ENCODE results near the gene SMAD2.

Gene SMAD2

GRCh38 chr18:47932190-47932589 lies 1.7 kb upstream of the SMAD2 start:
- no peak for ATAC-seq

DNA sequence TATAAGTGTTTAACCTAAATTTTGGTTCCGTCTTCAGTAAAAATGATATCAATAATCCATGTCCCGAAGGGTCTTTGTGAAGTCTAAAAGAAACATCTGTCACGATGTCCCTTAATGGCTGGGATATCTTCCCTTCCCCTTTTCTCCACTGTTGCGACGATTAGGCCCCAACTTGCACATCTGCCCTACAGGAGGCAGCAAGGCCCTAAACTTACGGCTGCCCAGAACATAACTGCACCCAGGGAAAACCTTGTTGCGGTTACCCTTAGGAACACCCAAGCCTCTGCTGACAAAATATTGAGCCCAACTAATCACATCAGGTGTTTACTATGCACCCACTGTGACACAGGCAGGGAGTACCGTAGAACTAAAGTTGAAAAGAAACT lies 1.3 kb upstream of the SMAD2 start:
- ATAC-seq, result no peak
- TF ChIP-seq PATZ1 (CRISPR knock-in tag; IDR thresholded peaks at IDR 0.05; ENCODE audit: borderline replicate concordance) (no peak), GLIS3 (CRISPR knock-in tag; IDR thresholded peaks at IDR 0.05) (no peak), ZFP3 (CRISPR knock-in tag; IDR thresholded peaks at IDR 0.05) (no peak), TCF4 (CRISPR knock-in tag; IDR thresholded peaks at IDR 0.05; ENCODE audit: borderline replicate concordance) (no peak), ARNTL (CRISPR knock-in tag; IDR thresholded peaks at IDR 0.05; ENCODE audit: borderline replicate concordance, low read depth) (no peak), OSR1 (CRISPR knock-in tag; IDR thresholded peaks at IDR 0.05) (no peak), SNAI2 (CRISPR knock-in tag; IDR thresholded peaks at IDR 0.05) (no peak), CSDC2 (CRISPR knock-in tag; IDR thresholded peaks at IDR 0.05) (no peak), ISL1 (CRISPR knock-in tag; IDR thresholded peaks at IDR 0.05) (no peak), POU6F1 (CRISPR knock-in tag; IDR thresholded peaks at IDR 0.05; ENCODE audit: borderline replicate concordance, low read depth) (no peak), BACH2 (CRISPR knock-in tag; IDR thresholded peaks at IDR 0.05; ENCODE audit: borderline replicate concordance) (no peak), TOX (CRISPR knock-in tag; IDR thresholded peaks at IDR 0.05; ENCODE audit: borderline replicate concordance) (no peak), CREB5 (CRISPR knock-in tag; IDR thresholded peaks at IDR 0.05; ENCODE audit: low read depth) (no peak), ZNF565 (CRISPR knock-in tag; conservative IDR thresholded peaks at IDR 0.05; ENCODE audit: low read depth) (no peak), ZFP30 (CRISPR knock-in tag; IDR thresholded peaks at IDR 0.05) (no peak), RARB (CRISPR knock-in tag; IDR thresholded peaks at IDR 0.05) (no peak), ZNF8 (CRISPR knock-in tag; IDR thresholded peaks at IDR 0.05) (no peak)
- TF ChIP-seq, protein P1, sequence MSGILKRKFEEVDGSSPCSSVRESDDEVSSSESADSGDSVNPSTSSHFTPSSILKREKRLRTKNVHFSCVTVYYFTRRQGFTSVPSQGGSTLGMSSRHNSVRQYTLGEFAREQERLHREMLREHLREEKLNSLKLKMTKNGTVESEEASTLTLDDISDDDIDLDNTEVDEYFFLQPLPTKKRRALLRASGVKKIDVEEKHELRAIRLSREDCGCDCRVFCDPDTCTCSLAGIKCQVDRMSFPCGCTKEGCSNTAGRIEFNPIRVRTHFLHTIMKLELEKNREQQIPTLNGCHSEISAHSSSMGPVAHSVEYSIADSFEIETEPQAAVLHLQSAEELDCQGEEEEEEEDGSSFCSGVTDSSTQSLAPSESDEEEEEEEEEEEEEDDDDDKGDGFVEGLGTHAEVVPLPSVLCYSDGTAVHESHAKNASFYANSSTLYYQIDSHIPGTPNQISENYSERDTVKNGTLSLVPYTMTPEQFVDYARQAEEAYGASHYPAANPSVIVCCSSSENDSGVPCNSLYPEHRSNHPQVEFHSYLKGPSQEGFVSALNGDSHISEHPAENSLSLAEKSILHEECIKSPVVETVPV (CRISPR knock-in tag; IDR thresholded peaks at IDR 0.05), result no peak

More at GRCh38 chr18:47932190-47932589, 1.7 kb upstream of the SMAD2 start:
- TF ChIP-seq ZC3H10 (CRISPR knock-in tag; IDR thresholded peaks at IDR 0.05), result no peak
- TF ChIP-seq CSDC2 (CRISPR knock-in tag; IDR thresholded peaks at IDR 0.05), result no peak
- no peak for TF ChIP-seq SNAI2 (CRISPR knock-in tag; IDR thresholded peaks at IDR 0.05)

DNA sequence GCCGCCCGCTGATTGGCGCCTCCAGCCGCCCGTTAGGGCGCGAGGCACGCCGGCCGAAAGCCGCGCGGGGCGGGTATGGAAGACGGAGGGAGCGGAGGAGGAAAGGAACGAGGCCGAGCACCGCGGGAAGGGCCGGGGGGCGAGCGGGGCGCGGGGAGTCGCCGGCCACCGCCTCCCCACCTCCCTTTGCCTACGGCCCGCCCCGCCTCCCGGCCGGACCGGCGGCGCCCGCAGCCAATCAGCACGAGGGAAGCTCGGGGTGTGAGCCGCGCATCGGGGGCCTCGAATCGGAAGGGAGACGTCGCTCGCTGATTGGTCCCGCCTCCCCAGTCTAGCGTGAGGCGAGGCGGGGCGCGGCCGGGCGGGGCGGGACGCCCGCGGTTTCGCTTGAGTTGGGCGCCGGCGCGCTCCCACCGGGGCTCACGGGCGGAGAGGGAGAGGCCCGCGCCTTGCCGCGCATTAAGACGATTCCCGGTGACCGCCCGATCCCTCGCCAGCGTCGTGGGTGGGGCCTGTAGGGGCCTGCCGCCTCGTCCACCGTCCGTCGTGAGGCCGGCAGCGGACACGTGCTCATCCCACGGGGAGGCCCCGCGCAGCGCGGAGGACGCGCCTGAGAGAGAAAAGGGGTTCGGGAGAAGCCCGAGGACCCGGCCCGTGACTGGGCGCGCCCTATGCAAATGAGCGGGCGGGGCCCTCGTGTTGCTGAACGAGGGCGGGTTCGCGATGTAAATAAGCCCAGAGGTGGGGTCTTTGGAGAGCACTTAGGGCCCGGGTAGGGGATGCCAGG lies 665 bp upstream of the SMAD2 start:
- ATAC-seq, result peak; percentile 94
- TF ChIP-seq CSDC2 (CRISPR knock-in tag; IDR thresholded peaks at IDR 0.05) (0 out of 2 replicates have a peak, but pooled peaks have one; percentile 77), ZNF8 (CRISPR knock-in tag; IDR thresholded peaks at IDR 0.05) (no peak), BACH2 (CRISPR knock-in tag; IDR thresholded peaks at IDR 0.05; ENCODE audit: borderline replicate concordance) (no peak), ZNF565 (CRISPR knock-in tag; conservative IDR thresholded peaks at IDR 0.05; ENCODE audit: low read depth) (no peak), POU6F1 (CRISPR knock-in tag; IDR thresholded peaks at IDR 0.05; ENCODE audit: borderline replicate concordance, low read depth) (no peak), ARNTL (CRISPR knock-in tag; IDR thresholded peaks at IDR 0.05; ENCODE audit: borderline replicate concordance, low read depth) (0 out of 2 replicates have a peak, but pooled peaks have one; percentile 39), ISL1 (CRISPR knock-in tag; IDR thresholded peaks at IDR 0.05) (no peak), TCF4 (CRISPR knock-in tag; IDR thresholded peaks at IDR 0.05; ENCODE audit: borderline replicate concordance) (no peak), PATZ1 (CRISPR knock-in tag; IDR thresholded peaks at IDR 0.05; ENCODE audit: borderline replicate concordance) (no peak), ZFP3 (CRISPR knock-in tag; IDR thresholded peaks at IDR 0.05) (peak; percentile 59; the same call in 1 of the 2 replicates), ZNF70 (CRISPR knock-in tag; IDR thresholded peaks at IDR 0.05) (no peak), OSR1 (CRISPR knock-in tag; IDR thresholded peaks at IDR 0.05) (no peak), PPARA (CRISPR knock-in tag; IDR thresholded peaks at IDR 0.05; ENCODE audit: borderline replicate concordance) (no peak)
- TF ChIP-seq, protein P2, sequence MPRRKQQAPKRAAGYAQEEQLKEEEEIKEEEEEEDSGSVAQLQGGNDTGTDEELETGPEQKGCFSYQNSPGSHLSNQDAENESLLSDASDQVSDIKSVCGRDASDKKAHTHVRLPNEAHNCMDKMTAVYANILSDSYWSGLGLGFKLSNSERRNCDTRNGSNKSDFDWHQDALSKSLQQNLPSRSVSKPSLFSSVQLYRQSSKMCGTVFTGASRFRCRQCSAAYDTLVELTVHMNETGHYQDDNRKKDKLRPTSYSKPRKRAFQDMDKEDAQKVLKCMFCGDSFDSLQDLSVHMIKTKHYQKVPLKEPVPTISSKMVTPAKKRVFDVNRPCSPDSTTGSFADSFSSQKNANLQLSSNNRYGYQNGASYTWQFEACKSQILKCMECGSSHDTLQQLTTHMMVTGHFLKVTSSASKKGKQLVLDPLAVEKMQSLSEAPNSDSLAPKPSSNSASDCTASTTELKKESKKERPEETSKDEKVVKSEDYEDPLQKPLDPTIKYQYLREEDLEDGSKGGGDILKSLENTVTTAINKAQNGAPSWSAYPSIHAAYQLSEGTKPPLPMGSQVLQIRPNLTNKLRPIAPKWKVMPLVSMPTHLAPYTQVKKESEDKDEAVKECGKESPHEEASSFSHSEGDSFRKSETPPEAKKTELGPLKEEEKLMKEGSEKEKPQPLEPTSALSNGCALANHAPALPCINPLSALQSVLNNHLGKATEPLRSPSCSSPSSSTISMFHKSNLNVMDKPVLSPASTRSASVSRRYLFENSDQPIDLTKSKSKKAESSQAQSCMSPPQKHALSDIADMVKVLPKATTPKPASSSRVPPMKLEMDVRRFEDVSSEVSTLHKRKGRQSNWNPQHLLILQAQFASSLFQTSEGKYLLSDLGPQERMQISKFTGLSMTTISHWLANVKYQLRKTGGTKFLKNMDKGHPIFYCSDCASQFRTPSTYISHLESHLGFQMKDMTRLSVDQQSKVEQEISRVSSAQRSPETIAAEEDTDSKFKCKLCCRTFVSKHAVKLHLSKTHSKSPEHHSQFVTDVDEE (CRISPR knock-in tag; IDR thresholded peaks at IDR 0.05), result no peak

All from SK-N-SH treated with all-trans-retinoic acid at 6 μM for 48 hours (cell line).